Hematopoietic multipotent progenitor cell (in vitro differentiated cells): ENCODE data around the gene NF1. TPM values are rescaled to one million over a fixed set of nuclear protein-coding genes. Genes with fewer than 3 reads are reported as not detected.
"Not testable (repeated sequence)": the region's sequence is repeated elsewhere in the genome, so short reads cannot be mapped to it uniquely, and the experiment has no call there.

ENCODE experiments used
- DNase-seq, 3 donors: peaks; one replicate each; pipeline ENCODE4 v3.0.0-alpha.2; 2011 to 2015; ENCODE audit warnings: low read depth in 2 of 3, low spot score in 2 of 3
- total RNA-seq: library from RNA; depleted of rRNA; stranded (reverse); fragments of >200 nt; gene quantifications from one replicate; pipeline ENCODE4 v1.2.3, GENCODE V29; 2012

The NF1 gene
- total RNA-seq, 1 donor = 28.5 TPM

DNA sequence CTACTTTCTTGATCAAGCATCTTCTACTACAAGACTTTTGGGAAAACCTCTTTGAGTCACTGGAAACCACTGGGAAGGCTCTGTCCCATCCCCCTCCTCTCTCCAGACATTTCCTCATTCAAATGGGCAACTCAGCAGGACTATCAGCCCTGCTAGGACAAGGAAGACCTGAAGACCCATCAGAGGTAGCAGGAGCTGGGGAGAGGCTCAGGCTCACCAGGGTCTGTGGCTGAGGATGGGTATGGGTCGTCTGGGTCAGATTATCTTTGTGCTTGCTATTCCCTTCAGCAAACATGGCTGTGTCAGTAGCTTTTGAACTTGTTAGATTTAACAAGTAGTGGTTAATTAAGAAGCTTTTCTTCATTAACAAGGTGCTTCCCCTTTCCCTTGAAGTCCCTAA lies 15.0 kb upstream of the NF1 start:
- DNase-seq = no peak

DNA sequence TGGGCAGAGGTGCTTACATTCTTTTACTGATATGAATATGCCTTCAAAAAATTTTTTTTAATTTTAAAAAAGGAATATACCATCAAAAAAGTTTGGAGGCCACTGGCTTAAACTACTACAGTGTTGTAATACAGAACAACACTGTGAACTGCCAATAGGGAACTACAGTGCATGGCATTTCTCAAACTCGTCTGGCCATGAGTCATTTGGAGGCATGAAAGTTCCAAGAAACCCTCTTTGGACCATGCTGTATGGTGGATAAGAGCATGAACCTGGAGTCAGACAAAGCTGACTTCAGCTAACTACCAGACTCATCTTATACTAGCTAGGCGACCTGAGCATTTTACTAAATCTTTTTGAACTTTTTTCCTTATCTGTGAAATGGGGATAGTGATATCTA lies 9.2 kb upstream of the NF1 start:
- no peak for DNase-seq

DNA sequence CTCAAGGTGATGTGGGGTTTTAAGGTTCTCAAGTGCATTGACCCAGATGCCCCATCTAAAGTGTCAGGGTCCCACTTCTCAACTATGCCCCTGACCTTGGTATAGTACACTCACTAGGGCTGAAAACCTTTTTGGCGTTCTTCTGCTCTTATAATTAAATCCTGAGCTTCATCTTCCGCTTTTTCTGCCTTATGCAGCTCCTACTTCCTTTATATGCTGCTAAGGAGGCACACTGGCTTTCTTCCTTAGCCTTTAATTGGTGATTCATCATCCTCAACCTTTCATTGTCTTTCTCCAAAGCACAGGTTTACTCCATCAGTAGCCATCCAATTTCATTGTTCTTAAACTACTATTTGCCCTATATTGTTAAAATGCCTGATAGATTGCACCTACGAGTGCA lies 5.3 kb upstream of the NF1 start:
- DNase-seq = no peak

DNA sequence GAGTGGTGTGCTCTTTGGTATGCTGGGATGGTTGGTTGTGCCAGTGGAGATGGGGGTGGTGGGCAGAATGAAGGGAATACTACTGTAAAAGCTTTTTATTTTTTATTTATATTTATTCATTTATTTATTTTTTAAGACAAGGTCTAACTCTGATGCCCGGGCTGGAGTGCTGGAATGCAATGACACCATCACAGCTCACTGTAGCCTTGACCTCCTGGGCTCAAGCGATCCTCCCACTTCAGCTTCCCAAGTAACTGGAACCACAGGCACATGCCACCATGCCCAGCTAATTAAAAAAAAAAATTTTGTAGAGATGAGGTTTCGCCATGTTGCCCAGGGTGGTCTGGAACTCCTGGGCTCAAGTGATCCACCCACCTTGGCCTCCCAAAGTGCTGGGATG lies 4.1 kb upstream of the NF1 start:
- DNase-seq = not testable (repeated sequence)

DNA sequence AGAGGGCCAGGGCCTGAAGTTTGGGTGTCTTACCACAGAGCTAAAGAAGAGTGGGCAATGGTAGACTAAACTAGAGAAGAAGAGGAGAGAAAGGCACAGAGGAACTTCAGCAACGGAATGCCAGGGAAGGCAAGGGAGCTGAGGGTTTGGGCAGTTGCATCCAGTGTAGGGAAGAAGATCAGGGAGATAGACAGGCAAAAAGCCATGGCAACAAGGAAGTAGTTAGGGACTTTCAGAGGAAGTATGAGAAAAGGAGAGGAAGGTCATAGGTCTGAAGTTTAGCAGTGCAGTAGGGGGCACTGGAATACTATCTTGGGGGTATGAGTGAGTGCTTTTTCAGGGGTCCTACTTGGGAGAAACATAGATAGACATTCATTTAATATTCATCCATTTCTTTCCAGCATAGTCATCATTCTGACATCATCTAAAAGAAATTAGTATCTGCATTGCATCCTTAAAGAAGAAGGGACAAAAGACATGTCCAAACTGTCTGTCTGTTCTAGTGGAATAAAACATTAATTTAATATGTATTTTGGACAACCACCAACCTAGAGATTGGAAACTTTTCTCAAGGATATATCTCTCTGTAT lies 2.2 kb upstream of the NF1 start:
- no peak for DNase-seq

DNA sequence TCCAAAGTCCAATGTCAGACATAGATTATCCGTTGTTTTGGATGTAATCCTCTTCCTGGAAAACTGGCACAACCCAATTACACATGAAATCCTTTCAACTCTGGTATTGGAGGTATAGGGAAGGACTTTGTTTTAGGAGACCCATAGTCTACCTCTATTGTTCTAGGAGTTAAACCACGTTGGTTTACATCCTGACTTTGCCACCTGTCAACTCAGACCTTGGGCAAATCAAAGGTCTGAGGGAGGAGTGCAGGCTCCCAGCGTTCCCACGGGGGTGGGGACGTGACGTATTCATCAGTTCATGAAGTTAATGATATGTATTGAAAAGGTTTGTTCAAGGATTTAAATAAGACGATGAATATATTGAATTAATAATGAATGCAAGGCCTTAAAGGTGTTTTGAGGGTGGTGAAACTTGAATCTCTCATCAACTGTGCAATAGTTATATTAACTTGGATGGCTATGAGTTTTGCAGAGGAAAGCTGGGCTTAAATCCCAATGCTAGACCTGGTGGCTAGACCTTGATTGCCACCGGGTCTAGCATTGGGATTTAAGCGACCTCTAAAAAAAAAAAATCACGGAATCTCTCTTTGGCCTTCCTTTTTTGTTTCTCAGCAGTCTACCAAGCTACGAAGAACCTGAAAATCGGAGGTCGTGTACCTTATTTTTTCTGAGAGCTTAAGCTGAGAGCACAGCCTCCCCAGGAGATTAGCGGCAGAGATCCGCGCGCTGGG lies 744 bp upstream of the NF1 start:
- DNase-seq = no peak

DNA sequence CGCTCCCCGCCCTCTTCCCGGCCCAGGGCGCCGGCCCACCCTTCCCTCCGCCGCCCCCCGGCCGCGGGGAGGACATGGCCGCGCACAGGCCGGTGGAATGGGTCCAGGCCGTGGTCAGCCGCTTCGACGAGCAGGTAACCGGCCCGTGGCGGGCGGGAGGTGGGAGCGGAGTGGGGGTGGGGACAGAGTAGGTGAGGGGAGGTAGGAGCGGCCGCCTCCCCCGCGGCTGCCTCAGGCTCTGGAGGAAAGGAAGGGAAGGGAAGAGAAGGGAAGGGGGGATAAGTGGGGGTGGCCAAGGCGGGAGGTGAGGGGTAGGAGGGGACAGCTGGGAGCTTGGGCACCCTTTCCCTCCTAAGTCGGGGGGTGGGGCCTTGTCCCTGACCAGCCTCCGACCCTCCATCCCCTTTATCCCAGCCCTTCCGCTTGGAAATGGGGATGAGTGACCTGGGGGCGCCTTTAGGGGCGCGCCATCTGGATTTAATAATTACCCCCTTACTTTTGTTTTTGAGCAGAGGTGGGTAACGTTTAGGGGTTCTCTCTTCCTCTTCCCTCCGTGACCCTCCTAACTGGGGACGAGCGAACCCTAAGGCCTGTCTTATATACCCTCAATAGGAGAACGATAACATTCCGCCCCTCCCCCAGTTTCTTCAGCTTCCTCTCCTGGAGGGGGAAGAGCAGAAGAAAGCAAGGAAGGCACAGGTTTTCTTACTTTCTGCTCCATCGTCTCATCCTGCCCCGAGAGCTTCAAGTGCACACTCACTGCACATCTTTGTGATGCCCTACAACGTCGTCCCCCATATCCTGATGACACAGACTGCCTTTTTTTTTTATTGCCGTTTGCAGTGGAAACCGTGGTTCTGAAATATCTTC lies 694 bp downstream of the NF1 start:
- DNase-seq = peak in 2 of 3 donors; percentile 55 to 57

DNA sequence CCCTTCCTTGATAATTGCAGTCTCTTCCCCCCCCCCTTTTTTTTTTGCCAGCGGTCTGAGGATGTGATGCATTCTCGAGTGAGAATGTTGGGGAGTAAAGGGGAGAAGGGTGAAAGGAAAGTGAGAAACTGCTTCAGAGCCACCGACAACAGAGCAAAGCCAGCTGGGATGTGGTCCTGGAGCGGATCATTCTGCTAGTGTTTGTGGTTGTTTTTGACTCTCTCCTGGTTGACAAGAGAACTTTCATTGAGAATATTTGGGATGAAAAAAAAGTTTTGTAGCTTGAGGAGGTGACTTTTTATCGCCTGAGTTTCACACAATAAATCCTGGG lies 1.3 kb downstream of the NF1 start:
- DNase-seq = no peak

DNA sequence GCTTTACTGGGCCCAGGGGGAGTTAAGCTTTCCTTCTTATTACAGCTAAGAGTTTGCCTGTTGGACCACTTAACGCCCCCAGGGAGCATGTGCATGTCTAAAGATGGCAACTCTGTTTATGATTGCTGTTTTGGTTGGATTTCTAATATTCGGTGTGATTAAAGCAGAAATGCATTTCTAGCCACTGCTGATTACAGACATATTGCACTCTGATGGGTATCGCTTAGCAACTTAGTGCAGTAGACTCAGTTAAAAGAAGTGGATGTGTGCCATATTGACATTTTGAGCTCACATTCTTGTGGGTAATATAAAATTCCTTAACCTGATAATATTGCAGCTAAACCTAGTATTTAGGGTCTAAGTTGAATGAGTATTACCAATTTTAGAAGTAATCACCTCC lies 4.2 kb downstream of the NF1 start:
- DNase-seq = no peak

DNA sequence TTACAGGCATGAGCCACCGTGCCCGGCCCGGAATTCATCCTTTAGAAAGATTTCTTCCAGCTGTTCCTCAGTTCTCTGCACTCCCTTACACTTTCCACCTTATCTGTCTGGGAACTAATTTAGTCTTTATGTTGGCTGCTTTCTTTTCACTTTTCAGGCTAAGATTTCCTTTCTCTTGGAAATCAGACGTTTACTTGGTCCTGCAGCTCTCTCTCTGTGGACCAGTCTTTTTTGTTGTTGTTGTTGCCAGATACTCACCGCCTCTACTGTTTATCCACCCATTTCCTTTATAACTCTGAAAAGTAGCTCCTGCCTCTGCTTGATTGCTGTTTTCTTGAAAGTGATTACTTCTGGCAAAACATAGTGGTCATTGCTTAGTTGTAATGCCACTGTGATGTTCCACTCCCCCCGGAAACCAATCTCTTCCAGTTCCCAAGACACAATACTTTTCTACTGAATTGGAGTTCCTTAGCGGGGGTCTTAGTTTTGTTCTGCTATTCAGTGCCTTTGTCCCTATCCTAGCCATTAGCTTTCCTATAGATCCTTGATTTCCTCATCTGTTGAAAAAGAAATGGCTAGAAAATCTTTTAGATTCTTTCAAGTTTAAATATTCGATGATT lies 6.2 kb downstream of the NF1 start:
- no peak for DNase-seq

DNA sequence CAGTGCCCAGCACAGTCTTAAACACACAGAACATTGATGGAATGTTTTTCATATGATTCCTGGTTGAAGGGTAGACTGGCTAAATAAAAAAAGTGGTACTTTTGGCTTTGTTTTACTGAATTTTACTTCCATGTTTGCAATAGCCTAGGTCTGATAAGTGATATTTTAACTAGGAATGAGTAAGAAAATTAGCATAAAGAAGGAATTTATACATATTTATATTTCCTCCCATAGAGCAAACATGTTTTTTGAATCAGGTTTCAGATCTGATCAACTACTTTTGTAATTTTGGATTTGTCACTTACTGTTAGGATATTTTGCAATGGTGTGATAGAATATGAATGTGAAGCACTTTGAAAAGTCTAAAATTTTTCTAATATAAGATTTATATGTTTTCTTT lies 7.2 kb downstream of the NF1 start:
- no peak for DNase-seq

DNA sequence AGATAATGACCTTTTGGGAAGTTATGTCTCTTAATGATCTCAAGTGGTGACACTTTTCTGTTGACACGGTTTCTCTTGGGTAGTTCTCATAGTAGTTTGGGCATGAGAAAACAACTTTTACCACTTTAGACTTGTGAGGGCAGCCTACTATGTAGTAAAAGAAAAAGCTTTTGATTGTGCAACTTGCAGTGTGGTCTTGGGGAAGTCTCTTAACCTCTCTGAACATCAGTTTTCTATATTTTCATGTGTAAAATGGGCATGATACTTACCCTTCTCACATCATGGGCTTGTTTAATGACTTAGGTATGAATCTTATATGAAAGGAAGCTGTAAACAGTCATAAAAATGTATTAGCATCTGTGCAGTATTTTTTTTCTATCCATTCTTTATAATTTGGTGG lies 11.2 kb downstream of the NF1 start:
- DNase-seq = no peak

DNA sequence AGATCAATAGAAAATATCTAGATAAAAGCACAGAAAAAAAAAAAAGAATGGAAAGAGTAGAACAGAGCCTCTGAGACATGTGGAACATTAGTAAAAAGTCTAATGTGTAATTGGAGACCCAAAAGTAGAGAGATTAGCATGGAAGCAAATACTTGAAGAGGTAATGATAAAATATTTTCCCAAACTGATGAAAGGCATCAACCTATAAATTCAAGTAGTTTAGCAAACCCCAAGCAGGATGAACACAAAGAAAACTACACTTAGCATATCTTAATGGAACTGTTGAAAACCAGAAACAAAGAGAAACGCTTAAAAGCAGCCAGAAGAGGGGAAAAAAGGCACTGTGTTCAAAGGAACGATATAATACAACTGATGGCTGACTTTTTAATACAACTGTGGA lies 16.4 kb downstream of the NF1 start:
- no peak for DNase-seq

DNA sequence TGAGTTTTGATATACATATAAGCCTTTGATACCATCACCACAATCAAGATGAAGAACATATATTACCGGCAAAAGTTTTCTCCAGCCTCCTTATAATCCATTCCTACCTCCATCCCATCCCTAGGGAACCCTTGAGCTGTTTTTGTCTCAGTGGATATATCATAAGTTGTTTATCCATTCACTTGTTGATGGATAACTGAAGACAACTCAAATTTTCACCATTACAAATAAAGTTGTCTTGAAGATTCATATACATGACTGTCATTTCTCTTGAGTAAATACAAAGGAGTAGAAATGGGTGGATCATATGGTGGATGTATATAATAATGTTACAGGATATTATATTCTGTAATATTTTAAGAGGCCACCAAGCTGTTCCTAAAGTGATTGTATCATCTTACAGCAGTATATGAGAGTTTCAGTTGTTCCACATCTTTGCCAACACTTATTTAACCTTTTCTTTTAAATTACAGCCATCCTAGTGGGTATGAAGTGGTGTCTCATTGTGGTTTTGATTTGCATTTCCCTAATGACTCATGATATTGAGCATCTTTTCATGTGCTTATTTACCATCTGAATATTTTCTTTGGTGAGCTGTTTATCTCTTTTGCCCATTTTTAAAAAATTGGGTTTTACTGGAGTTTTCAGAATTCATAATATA lies 17.4 kb downstream of the NF1 start:
- no peak for DNase-seq

DNA sequence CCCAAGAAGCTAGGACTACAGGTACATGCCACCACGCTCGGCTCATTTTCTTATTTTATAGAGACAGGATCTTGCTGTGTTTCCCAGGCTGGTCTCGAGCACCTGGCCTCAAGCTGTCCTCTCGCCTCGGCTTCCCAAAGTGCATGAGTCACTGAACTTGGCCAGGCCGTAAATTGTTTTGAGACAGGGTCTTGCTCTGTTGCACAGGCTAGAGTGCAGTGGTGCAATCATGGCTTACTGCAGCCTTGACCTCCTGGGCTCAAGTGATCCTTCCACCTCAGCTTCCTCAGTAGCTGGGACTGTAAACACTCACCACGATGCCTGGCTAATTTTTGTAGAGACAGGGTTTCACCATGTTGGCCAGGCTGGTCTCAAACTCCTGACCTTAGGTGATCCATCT lies 18.6 kb downstream of the NF1 start:
- DNase-seq = not testable (repeated sequence)

DNA sequence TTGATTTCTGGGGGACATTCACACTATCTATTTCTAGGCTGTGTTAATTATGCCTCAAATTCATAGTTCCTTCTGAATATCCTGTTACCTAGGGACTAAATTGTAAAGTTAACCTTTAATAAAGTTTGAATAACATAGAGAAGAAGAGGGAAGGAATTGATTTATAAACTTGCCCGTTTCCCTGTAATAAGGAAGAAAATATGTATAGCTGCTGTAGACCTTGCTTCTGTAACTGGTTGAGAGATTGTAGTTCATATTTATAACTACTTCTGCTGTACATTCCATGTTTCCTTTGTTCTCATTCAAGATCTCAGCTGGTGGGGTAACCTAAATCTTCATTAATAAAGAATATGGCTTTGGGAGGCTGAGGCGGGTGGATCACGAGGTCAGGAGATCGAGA lies 19.2 kb downstream of the NF1 start:
- DNase-seq = no peak

DNA sequence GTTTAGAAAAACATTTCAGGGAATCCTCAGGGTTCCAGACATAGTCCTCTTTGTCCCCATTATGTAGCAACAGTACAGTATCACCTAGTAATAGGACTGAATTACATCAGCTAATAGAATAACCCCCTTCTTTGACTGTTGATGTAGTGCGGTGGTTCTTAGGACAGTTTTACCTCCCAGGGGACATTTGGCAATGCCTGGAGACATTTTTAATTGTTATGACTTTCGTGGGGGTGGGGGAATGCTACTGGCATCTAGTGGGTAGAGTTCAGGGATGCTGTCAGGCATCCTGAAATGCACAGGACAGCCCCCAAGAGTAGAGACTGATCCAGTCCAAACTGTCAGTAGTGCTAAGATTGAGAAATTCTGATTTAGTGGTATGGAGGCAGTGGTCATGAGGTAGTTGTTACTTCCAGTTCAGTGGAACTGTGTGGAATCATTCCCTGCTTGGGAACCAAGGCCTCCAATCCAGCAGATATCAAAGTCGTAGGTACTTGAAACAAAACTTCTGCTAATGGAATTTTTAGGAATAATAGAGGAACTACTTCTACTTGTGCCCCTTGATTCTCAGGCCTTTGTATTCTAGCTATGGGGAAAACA lies 20.3 kb downstream of the NF1 start:
- no peak for DNase-seq

DNA sequence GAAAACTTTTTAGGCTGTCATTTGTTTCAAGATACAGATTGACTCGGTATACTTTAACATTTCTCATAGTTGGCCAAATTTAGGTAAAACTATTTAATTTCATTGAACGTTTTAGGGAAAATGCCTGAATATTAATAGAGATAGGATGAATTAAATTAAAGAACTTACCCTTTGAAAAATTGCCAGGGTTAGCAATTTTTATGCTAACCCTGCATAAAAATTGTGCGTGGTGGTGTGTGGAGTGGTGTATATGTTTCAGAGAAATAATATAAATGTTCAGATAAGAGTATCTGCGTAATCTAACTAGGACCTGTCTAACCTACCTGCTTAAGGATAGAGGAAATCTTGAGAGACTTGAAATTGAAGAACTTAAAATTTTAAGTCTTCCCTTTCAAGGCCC lies 21.4 kb downstream of the NF1 start:
- DNase-seq = no peak

DNA sequence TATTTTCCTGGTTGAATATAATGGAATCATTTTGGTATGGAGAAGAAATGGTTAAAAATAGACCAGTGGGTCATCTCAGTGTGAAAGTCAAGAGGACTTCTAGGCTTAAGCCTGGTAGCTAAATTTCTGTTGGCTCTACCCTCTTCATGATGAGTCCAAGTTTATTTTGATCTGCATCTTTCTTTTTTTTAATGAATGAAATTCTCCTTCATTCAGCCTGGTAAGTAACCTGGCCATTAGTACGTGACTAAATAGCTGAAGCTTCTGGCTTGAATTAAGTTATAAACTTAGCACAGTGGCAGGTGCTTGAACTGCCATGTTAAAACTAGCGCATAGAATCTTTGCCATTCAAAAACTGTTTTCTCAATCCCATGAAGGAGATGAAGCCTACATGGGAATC lies 28.0 kb downstream of the NF1 start:
- DNase-seq = no peak

DNA sequence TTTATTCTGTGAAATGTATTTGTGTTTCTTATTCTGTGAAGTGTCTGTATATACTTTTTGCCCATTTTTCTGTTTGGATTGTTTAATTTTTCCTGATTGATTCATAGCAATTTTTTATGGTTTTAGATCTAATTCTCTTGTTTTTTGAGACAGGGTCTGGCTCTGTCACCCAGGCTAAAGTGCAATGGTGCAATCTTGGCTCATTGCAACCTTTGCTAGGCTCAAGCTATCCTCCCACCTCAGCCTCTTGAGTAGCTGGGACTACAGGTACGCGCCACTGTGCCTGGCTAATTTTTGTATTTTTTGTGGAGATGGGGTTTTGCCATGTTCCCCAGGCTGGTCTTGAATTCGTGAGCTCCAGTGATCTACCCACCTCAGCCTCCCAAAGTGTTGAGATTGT lies 31.5 kb downstream of the NF1 start:
- no peak for DNase-seq

DNA sequence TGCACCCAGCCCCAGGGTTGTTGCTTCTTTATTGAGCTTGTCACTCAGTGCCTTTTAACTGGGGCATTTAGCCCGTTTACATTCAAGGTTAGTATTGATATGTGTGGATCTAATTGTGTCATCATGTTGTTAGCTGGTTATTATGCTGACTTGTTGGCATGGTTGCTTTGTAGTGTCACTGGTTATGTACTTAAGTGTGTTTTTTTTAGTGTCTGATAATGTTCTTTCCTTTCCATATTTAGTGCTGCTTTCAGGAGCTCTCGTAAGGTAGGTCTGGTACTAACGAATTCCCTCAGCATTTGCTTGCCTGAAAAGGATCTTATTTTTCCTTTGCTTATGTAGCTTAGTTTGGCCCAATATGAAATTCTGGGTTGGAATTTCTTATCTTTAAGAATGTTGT lies 33.5 kb downstream of the NF1 start:
- DNase-seq = no peak
